GM12878 (cell line): ENCODE results near the gene CELF2. TPM values are rescaled to one million over a fixed set of nuclear protein-coding genes. Genes with fewer than 3 reads are reported as not detected.

Source experiments
- ATAC-seq: fragments of 200-7000 bp; cut with Tn5 transposase; 3 replicates; pipeline ENCODE4 v1.9.1; 2020; ENCODE audit warnings: mild to moderate bottlenecking, moderate library complexity
- Bru-seq: library from RNA; stranded (reverse); fragments of 400-500 nt; gene quantifications from one replicate; lab custom pipeline; 2021; lab: Mats Ljungman, UMichigan
- BruChase-seq, 2 experiments: library from RNA; stranded (reverse); fragments of 400-500 nt; gene quantifications; one replicate each; lab custom pipeline; 2021; lab: Mats Ljungman, UMichigan
- BruUV-seq: library from RNA; stranded (reverse); fragments of 400-500 nt; replicated peaks from 2 replicates; lab custom pipeline; 2021; lab: Mats Ljungman, UMichigan
- CTCF ChIA-PET: fragments of 300-600 bp; sonication (Branson Sonifier 250); formaldehyde crosslinking; extraction: SDS; loops from one replicate; lab custom pipeline; 2021; ENCODE audit warnings: inconsistent platforms; lab: Yijun Ruan, JAX
- POLR2A ChIA-PET: fragments of 350-600 bp; formaldehyde crosslinking; extraction: SDS; loops from one replicate; lab custom pipeline; 2021; ENCODE audit warnings: inconsistent platforms; lab: Charles Lee
- RAD21 ChIA-PET: fragments of 300-600 bp; sonication (Branson Sonifier 250); formaldehyde crosslinking; loops from one replicate; lab custom pipeline; 2023; ENCODE audit warnings: antibody characterized with exemption; ENCODE audit not compliant: unreplicated experiment; lab: Charles Lee
- SMC1A ChIA-PET: fragments of 300-600 bp; sonication (Branson Sonifier 250); formaldehyde crosslinking; loops from one replicate; lab custom pipeline; 2023; ENCODE audit not compliant: unreplicated experiment, uncharacterized antibody; lab: Charles Lee
- DNase-seq: peaks from one replicate; pipeline ENCODE4 v3.0.0-alpha.2; 2011; ENCODE audit warnings: low read depth, low spot score
- FAIRE-seq: peaks from 3 replicates; lab custom pipeline; 2011; peaks lifted over from hg19 to GRCh38; lab: Jason Lieb, UNC
- H2AFZ ChIP-seq: 2 replicates; pipeline ENCODE4 v1.6.0; 2011; ENCODE audit warnings: low read depth, low read length, control low read depth; ENCODE audit not compliant: control insufficient read depth
- H3K27ac ChIP-seq: 2 replicates; pipeline ENCODE4 v1.5.1; 2011; ENCODE audit warnings: control low read depth; ENCODE audit not compliant: control insufficient read depth, insufficient read depth
- H3K27me3 ChIP-seq, 2 experiments: replicated peaks in 1 of 2; 2 replicates each; pipeline versions ENCODE4 v1.6.0 to v1.6.1; 2011; ENCODE audit warnings: low read length in 1 of 2; ENCODE audit not compliant: control insufficient read depth in 2 of 2, insufficient read depth in 2 of 2
- H3K36me3 ChIP-seq, 2 experiments: 2 replicates each; pipeline ENCODE4 v1.5.1; 2011; ENCODE audit warnings: low read length in 1 of 2; ENCODE audit not compliant: control insufficient read depth in 2 of 2, insufficient read depth in 2 of 2
- H3K4me1 ChIP-seq: 2 replicates; pipeline ENCODE4 v1.6.1; 2011; ENCODE audit warnings: mild to moderate bottlenecking, low read length, moderate library complexity, mixed read lengths; ENCODE audit not compliant: control insufficient read depth, insufficient read depth
- H3K4me2 ChIP-seq: 2 replicates; pipeline ENCODE4 v1.6.0; 2011; ENCODE audit warnings: control low read depth; ENCODE audit not compliant: control insufficient read depth, insufficient read depth
- H3K4me3 ChIP-seq: fragments of 200-600 bp; sonication (generic); 2 replicates; pipeline ENCODE4 v1.5.1; 2016
- H3K79me2 ChIP-seq: 2 replicates; pipeline ENCODE4 v1.6.0; 2011; ENCODE audit warnings: low read length; ENCODE audit not compliant: control insufficient read depth, insufficient read depth
- H3K9ac ChIP-seq: 2 replicates; pipeline ENCODE4 v1.8.0; 2011; ENCODE audit warnings: low read length, control low read depth, mixed read lengths; ENCODE audit not compliant: control insufficient read depth, insufficient read depth
- H3K9me3 ChIP-seq: replicated peaks from 3 replicates; pipeline ENCODE4 v1.5.1; 2011; ENCODE audit warnings: mild to moderate bottlenecking, low read length; ENCODE audit not compliant: control insufficient read depth, insufficient read depth
- H4K20me1 ChIP-seq: 2 replicates; pipeline ENCODE4 v1.6.0; 2011; ENCODE audit not compliant: control insufficient read depth, insufficient read depth
- BHLHE40 ChIP-seq, 2 experiments: fragments of 450-650 bp in 1 of 2; IDR thresholded peaks; 2 replicates each; pipeline ENCODE4 v1.6.1; 2011 to 2017; ENCODE audit warnings: low read depth in 2 of 2, borderline replicate concordance in 1 of 2, improper control_type of control experiment in 1 of 2, low read length in 1 of 2, mild to moderate bottlenecking in 1 of 2
- CHD4 ChIP-seq: fragments of 200-600 bp; sonication (generic); IDR thresholded peaks from 2 replicates; pipeline ENCODE4 v1.6.1; 2016; ENCODE audit warnings: mild to moderate bottlenecking
- CREB1 ChIP-seq: IDR thresholded peaks from 2 replicates; pipeline ENCODE4 v1.6.1; 2012; ENCODE audit warnings: low read depth, mild to moderate bottlenecking, inconsistent platforms
- EGR1 ChIP-seq, 2 experiments: IDR thresholded peaks; 1 replicate in 1 of 2; 2 replicates in 1 of 2; pipeline ENCODE4 v1.6.1; 2011 to 2012; ENCODE audit warnings: low read depth in 2 of 2, low read length in 2 of 2, borderline replicate concordance in 1 of 2, mild to moderate bottlenecking in 1 of 2, moderate library complexity in 1 of 2
- HDAC6 ChIP-seq: fragments of 200-600 bp; sonication (generic); IDR thresholded peaks from one replicate; pipeline ENCODE4 v1.8.0; 2017; ENCODE audit warnings: antibody characterized with exemption; ENCODE audit not compliant: unreplicated experiment
- LARP7 ChIP-seq: fragments of 450-650 bp; IDR thresholded peaks from 2 replicates; pipeline ENCODE4 v1.6.1; 2017; ENCODE audit warnings: mild to moderate bottlenecking
- PAX5 ChIP-seq: IDR thresholded peaks from 2 replicates; pipeline ENCODE4 v1.6.1; 2011; ENCODE audit warnings: low read depth, low read length, borderline replicate concordance
- POLR2A ChIP-seq: IDR thresholded peaks from 2 replicates; pipeline ENCODE4 v1.6.1; 2011; ENCODE audit warnings: low read depth, mild to moderate bottlenecking, low read length
- RB1 ChIP-seq: fragments of 450-650 bp; formaldehyde crosslinking; IDR thresholded peaks from 2 replicates; pipeline ENCODE4 v1.6.1; 2017; ENCODE audit warnings: mild to moderate bottlenecking, borderline replicate concordance
- SPI1 ChIP-seq: IDR thresholded peaks from 2 replicates; pipeline ENCODE4 v1.6.1; 2011; ENCODE audit warnings: low read depth, mild to moderate bottlenecking, low read length, moderate library complexity, borderline replicate concordance; ENCODE audit not compliant: insufficient read depth
- SUZ12 ChIP-seq: fragments of 200-600 bp; sonication (generic); IDR thresholded peaks from one replicate; pipeline ENCODE4 v1.6.1; 2018; ENCODE audit warnings: antibody characterized with exemption, mild to moderate bottlenecking; ENCODE audit not compliant: unreplicated experiment
- TCF12 ChIP-seq: IDR thresholded peaks from 2 replicates; pipeline ENCODE4 v1.6.1; 2011; ENCODE audit warnings: low read depth, mild to moderate bottlenecking, low read length
- TCF3 ChIP-seq: IDR thresholded peaks from 2 replicates; pipeline ENCODE4 v1.6.1; 2012; ENCODE audit warnings: low read depth, mild to moderate bottlenecking, low read length, borderline replicate concordance; ENCODE audit not compliant: insufficient read depth
- ZNF274 ChIP-seq: IDR thresholded peaks from one replicate; pipeline ENCODE4 v1.8.0; 2011; ENCODE audit not compliant: insufficient read length, insufficient read depth
- WGBS: methylation state at CpG from one replicate; pipeline ENCODE4 v1.1.6; 2016; ENCODE audit warnings: low lambda C conversion rate; ENCODE audit not compliant: insufficient replicate concordance, insufficient coverage; ENCODE audit errors: missing lambda C conversion rate; 5-methylcytosine and 5-hydroxymethylcytosine counted together
- in situ Hi-C: fragments of 300-500 bp; cut with MboI; formaldehyde crosslinking; loops from 9 replicates; pipeline ENCODE4 v1.14.3; 2018; ENCODE audit warnings: mixed read lengths
- intact Hi-C: fragments of 100-400 bp; cut with micrococcal nuclease; formaldehyde crosslinking; loops from one replicate; pipeline ENCODE4 v1.14.2; 2022; ENCODE audit not compliant: unreplicated experiment
- long read RNA-seq, 2 experiments: library from polyadenylated mRNA; unstranded; transcript quantifications; one replicate each; pipeline ENCODE4 v2.0.0, GENCODE V29; 2019 to 2020
- polyA minus RNA-seq, 3 experiments: library from RNA; depleted of rRNA, polyadenylated mRNA; stranded (reverse); fragments of >200 nt; gene quantifications; 2 replicates each; pipeline ENCODE4 v1.2.3, GENCODE V29; 2011
- polyA plus RNA-seq, 11 experiments: library from polyadenylated mRNA; depleted of rRNA in 4 of 11; unstranded in 6 of 11; stranded (reverse) in 5 of 11; fragments of >200 nt; fragmentation: Nextera tagmentation in 4 of 11; fragmentation: Illumina TruSeq in 1 of 11; extraction: Ambion mirVana in 4 of 11; extraction: Trizol in 1 of 11; gene quantifications; 1 replicate in 1 of 11; 2 replicates in 10 of 11; pipeline versions ENCODE4 v1.2.1 to v1.2.3, GENCODE V29; 2011 to 2016; ENCODE audit warnings: inconsistent platforms in 2 of 11, missing spikeins in 2 of 11, low read depth in 1 of 11
- total RNA-seq, 4 experiments: library from RNA; depleted of rRNA in 3 of 4; stranded (reverse); fragments of >200 nt in 3 of 4; fragmentation: Illumina TruSeq in 1 of 4; extraction: Trizol in 1 of 4; gene quantifications; 2 replicates each; pipeline versions ENCODE4 v1.2.1 to v1.2.3, GENCODE V29; 2013 to 2021

Gene CELF2
- total RNA-seq (2013; cell fraction: nucleolus; rRNA removed), result 276 and 277 TPM in 2 replicates
- total RNA-seq (2014; rRNA removed) (84.1 and 87.9 TPM in 2 replicates), total RNA-seq (2014; rRNA removed; fragmentation: Illumina TruSeq; extraction: Trizol) (49.5 and 51.5 TPM in 2 replicates), total RNA-seq (2021) (98.2 and 106 TPM in 2 replicates), polyA plus RNA-seq (2011; rRNA removed) (70.9 and 95.9 TPM in 2 replicates), polyA plus RNA-seq (2014; fragmentation: Illumina TruSeq; extraction: Trizol) (59.3 and 59.6 TPM in 2 replicates), polyA plus RNA-seq (2014; fragmentation: Nextera tagmentation; extraction: Ambion mirVana) (10 to 100 TPM; 20.8 to 27.1 TPM), polyA plus RNA-seq (2014; rRNA removed) (88.5 and 91.8 TPM in 2 replicates), polyA plus RNA-seq (2016; fragmentation: Nextera tagmentation; extraction: Ambion mirVana) (100 to 1,000 TPM; 123 to 129 TPM), polyA minus RNA-seq (2011; rRNA and poly(A)+ RNA removed) (148 and 217 TPM in 2 replicates), Bru-seq, nascent RNA (percentile 90 among the genes with signal in this experiment), BruChase-seq, experiment 1, labeled RNA remaining after a 6-hour chase (percentile 78 among the genes with signal in this experiment), BruChase-seq, experiment 2, labeled RNA remaining after a 2-hour chase (percentile 81 among the genes with signal in this experiment)
- polyA plus RNA-seq (2011; ENCODE audit: low read depth), result 28.3 TPM
- 101 and 129 TPM in 2 replicates for polyA plus RNA-seq (2011; cell fraction: cytosol; rRNA removed)
- polyA plus RNA-seq (2011; cell fraction: nucleus; rRNA removed), result 180 and 189 TPM in 2 replicates
- 41.0 and 47.3 TPM in 2 replicates for polyA plus RNA-seq (2012)
- polyA minus RNA-seq (2011; cell fraction: cytosol; rRNA and poly(A)+ RNA removed), result 59.6 and 61.6 TPM in 2 replicates
- 117 and 154 TPM in 2 replicates for polyA minus RNA-seq (2011; cell fraction: nucleus; rRNA and poly(A)+ RNA removed)
- long read RNA-seq, experiment 1, partial matches to known transcripts, result 69 of 88 reads
- long read RNA-seq, experiment 1, other reads (novel, unspliced or antisense), result 18 of 88 reads
- long read RNA-seq, experiment 2, full-length matches to known transcripts, result 16 of 645 reads
- long read RNA-seq, experiment 2, partial matches to known transcripts, result 474 of 645 reads
- long read RNA-seq, experiment 2, other reads (novel, unspliced or antisense), result 155 of 645 reads

DNA sequence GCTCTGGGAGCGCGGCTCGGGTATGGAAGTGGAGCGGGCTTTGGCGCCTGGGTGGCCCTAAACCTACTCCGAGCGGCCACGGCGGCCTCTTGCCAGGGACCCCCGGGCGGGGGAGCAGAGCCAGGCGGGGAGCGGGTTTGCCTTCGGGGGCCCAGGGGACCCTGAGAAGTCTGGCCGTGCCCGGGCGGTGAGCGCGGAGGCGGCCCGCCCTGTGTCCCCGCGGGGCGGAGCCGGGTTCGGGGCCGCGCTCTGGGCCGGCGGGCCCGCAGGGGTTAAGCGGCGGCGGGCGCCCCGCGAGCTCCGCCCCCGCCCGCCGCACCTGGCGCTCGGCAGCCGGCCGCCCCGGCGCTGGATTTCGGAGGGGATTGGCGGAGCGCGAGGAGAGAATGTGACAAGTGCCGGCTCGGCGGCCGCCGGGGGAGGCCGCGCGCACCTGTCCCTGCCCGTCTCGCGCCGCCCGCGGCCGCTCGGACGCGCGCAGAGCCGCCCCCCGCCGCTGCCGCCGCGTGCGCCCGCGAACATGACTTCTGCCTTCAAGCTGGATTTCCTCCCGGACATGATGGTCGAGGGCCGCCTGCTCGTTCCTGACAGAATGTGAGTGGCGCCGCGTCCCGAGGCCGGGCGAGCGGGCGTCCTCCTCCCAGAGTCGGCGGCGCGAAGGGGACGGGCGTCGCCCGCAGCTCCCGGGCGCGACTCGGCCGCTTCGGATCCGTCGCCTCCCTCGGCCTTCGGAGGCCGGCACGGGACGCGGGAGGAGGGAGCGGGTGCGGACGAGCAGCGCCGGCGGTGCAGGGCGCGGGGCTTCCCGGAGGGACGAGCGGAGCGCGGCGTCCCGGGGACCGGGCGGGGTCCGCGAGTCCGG lies at the start of gene CELF2:
TSS of gene CELF2 (plus strand) at position 303 of the 862 bp plus-strand sequence. CDS start at position 521, 218 bp downstream.
- in situ Hi-C loops (no loop called here), intact Hi-C loops (loop anchor here (10.0 kb wide), 1 partner anchor 257 kb away; no protein-coding TSS in a partner anchor)
- ChIA-PET SMC1A (interaction anchor here (1.1 kb wide), 1 partner anchor 95 kb away, joined by 3 read pairs; no protein-coding TSS in a partner anchor), POLR2A (no interaction called here), RAD21 (no interaction called here), CTCF (interaction anchor here (0.6 to 1.0 kb wide), 2 partner anchors 253 to 501 kb away, joined by 3 to 4 read pairs; no protein-coding TSS in a partner anchor)
- H3K36me3 ChIP-seq, result no peaks in the 10 kb centered on the region
- H3K4me2 ChIP-seq, result peak within 1 kb of the TSS; percentile 61
- H3K4me3 ChIP-seq, result peak within 1 kb of the TSS; percentile 67; the same call in 1 of the 2 replicates
- H3K9ac ChIP-seq, result no peak within 1 kb of the TSS
- FAIRE-seq (no peak), DNase-seq (no peak), ATAC-seq (peak; percentile 77)
- H3K27me3 ChIP-seq, result peaks cover 2 to 25% of the 10 kb centered on the region in 2 experiments; a peak in 3 of 4 replicates
- no peaks in the 10 kb centered on the region for H3K4me1 ChIP-seq
- no peak within 1 kb of the TSS for H3K27ac ChIP-seq
- BruUV-seq, result no TSS peak
- no peaks in the 10 kb centered on the region for H4K20me1 ChIP-seq
- H3K79me2 ChIP-seq, result no peaks in the 10 kb centered on the region
- 8% methylated on average over 83 of the region's 133 CpGs for WGBS
- H2AFZ ChIP-seq, result peak within 1 kb of the TSS; percentile 71
- H3K9me3 ChIP-seq, result no peaks in the 10 kb centered on the region
- TF ChIP-seq SPI1 (no peak), BHLHE40 (IDR thresholded peaks at IDR 0.05; ENCODE audit: borderline replicate concordance in 1 of 2, low read depth in 2 of 2, low read length in 1 of 2) (peak in 1 of 2 experiments; percentile 20; a peak in 1 of 4 replicates), HDAC6 (peak; percentile 8), POLR2A (0 out of 2 replicates have a peak, but pooled peaks have one; percentile 23), SUZ12 (peak; percentile 83), LARP7 (0 out of 2 replicates have a peak, but pooled peaks have one; percentile 18), CREB1 (no peak), CHD4 (no peak), RB1 (no peak), TCF12 (peak; percentile 76), TCF3 (0 out of 2 replicates have a peak, but pooled peaks have one; percentile 57), EGR1 (IDR thresholded peaks at IDR 0.05; ENCODE audit: borderline replicate concordance in 1 of 2, low read depth in 2 of 2, low read length in 2 of 2) (peak in 1 of 2 experiments; percentile 51; a peak in 1 of 3 replicates), ZNF274 (no peak), PAX5 (no peak)
